GM12874 (cell line): ENCODE measurements around the gene SSBP3.

Experiments used
- TF ChIP-seq, protein P1 (sequence below): IDR thresholded peaks from 2 replicates; pipeline ENCODE4 v1.5.1; 2011; ENCODE audit warnings: low read depth, mild to moderate bottlenecking, control low read depth, low read length, moderate library complexity; ENCODE audit not compliant: insufficient read depth

Gene SSBP3

DNA sequence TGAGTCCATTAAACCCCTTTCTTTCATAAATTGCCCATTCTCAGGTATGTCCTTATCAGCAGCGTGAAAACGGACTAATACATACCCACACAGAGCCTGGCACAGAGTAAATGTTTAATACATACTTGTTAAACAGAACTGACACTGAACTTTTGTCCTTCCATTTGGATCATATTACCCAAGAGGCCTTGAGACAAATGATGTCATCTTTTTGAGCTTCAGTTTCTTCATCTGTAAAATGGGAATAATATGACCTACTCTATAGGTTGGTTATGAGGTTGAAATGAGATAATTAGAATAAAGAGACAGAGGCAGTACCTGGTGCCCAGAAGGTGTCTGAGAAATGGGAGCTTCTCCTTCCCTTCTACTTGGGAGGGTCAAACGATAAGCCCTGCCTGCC lies 220.1 kb downstream of the SSBP3 start:
- TF ChIP-seq, protein P1, sequence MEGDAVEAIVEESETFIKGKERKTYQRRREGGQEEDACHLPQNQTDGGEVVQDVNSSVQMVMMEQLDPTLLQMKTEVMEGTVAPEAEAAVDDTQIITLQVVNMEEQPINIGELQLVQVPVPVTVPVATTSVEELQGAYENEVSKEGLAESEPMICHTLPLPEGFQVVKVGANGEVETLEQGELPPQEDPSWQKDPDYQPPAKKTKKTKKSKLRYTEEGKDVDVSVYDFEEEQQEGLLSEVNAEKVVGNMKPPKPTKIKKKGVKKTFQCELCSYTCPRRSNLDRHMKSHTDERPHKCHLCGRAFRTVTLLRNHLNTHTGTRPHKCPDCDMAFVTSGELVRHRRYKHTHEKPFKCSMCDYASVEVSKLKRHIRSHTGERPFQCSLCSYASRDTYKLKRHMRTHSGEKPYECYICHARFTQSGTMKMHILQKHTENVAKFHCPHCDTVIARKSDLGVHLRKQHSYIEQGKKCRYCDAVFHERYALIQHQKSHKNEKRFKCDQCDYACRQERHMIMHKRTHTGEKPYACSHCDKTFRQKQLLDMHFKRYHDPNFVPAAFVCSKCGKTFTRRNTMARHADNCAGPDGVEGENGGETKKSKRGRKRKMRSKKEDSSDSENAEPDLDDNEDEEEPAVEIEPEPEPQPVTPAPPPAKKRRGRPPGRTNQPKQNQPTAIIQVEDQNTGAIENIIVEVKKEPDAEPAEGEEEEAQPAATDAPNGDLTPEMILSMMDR, result no peak

DNA sequence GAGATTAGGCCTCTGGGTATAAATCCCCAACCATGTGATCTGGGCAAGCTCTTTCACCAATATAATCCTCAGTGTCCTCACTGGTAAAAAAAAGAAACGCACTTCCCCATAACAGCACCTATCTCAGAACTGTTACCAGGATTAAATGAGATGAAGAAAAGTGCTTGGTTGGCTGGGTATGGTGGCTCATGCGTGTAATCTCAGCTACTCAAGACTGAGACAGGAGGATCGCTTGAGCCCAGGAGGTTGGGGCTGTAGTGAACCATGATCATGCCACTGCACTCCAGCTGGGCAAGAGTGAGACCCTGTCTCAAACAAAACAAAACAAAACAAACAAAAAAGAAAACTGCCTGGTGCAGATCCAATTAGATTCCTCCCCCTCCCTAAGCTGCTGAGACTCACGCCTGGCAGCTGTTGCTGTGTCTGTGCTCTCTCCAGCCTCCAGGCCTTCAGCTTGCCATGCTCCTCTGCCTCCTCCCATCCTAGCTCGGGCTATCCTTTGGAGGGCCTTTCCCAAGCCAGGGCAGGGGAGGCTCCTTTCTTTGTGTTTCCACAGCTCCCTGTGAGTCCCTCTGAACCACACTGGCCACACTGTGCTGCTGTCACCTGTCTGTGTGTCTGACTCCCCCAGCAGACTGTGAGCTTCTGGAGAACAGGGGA lies 225.4 kb downstream of the SSBP3 start:
- TF ChIP-seq, protein P1, result no peak

DNA sequence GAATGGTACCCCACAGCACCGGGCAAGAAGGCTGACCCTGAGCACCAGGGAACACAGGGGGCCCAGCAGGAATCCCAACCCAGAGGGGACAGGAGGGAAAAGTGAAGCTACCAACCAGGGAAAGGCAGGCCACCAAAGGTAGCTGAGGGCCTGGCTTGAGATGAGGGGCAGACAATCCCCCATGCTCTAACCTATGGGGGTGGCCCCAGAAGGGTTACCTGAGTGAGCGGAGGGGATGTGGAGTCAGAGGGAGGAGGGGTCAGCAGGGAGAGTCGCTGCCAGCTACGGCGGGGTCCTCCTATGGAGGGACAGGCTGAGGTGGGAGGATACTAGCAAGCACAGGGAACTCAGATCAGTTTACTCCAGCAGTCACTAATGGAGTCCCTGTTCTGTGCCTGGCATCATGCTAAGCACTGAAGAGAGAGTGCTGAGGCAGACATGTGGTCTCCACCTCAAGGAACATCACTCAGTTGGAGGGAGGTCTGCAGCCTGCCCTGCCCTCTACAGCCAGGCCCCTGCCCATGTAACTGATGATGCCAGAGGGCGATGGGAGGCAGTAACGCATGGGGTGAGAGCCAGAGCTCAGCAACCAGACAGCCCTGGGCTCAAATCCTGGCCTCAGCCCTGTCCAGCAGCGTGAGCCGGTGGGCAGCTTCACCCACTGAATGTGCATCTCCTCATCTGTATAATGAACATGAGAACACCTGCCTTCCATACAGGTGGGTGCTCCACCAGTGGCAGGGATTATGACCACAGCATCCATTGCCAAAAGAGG lies 227.7 kb downstream of the SSBP3 start:
- TF ChIP-seq, protein P1, result no peak

DNA sequence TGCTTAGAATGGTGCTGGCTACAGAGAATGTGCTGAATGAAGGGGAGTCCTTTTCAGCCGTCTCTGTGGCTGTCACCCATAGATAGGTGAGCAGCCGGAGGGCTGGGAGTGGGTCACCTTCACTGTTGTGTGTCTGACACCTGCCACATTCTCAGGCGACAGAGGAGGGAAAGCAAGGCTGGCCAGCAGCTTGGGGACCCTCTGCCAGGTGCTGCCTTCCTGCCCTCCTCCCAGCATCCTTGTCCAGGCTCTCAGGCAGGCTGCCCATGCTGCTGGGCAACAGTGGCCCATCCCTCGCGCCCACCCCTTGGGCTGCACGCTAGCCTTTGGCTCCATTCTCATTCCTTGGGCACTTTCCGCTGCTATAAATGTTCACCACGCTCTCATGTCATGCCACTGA lies 228.5 kb downstream of the SSBP3 start:
- TF ChIP-seq, protein P1, result no peak

DNA sequence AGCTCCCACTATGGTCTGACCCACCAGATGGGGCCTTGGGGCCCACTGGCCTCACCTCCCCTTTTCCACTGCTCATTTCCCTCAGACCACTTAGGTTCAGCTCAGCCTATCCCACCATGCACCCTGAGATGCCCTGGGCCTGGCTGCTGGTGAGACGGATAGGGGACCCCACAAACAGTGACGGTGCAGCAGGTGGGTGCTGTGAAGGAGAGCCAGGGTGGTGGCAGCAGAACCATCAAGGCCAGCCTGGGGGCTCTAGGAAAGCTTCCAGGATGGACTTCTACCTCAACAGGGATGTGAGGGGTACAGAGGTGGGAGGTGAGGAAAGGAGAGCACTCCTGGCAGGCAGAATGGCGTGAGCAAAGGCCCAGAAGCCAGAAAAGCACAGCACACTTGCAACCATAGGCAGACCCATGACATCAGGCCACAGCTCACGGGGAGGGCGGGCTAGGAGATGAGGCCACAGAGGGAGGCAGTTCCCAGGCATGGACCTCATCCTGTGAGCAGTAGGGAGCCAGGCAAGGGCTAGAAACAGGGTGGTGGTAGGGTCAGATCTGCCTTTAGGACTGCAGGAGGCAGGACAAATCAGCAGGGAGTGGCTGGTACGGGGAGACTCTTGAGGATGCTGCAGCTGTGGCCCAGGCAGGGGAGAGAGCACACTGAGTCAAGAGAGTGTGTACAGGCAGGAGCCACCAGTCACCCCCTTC lies 229.4 kb downstream of the SSBP3 start:
- TF ChIP-seq, protein P1, result no peak
